OCI-LY7 (cell line): Measurements from ENCODE around the gene BRI3.

ENCODE experiments used
- CTCF ChIP-seq: fragments of 200-600 bp; sonication (generic); conservative IDR thresholded peaks from 2 replicates; pipeline ENCODE4 v1.5.1; 2014; ENCODE audit warnings: mild to moderate bottlenecking, antibody characterized with exemption, low read length, moderate library complexity, mixed read lengths
- EZH2phosphoT487 ChIP-seq: fragments of 200-600 bp; sonication (generic); IDR thresholded peaks from 2 replicates; pipeline ENCODE4 v1.6.1; 2018; ENCODE audit warnings: low read depth, borderline replicate concordance, mild to moderate bottlenecking, mixed run types, antibody characterized with exemption, low read length, moderate library complexity, mixed read lengths

GRCh38 chr7:98303906-98304305 is 22.4 kb downstream of the BRI3 start:
- TF ChIP-seq CTCF (no peak), EZH2phosphoT487 (no peak)
